PC-3 (cell line): ENCODE results near the gene RPGRIP1.

Source experiments
- EZH2 ChIP-seq: fragments of 300-600 bp; sonication (generic); IDR thresholded peaks from one replicate; pipeline ENCODE4 v1.6.1; 2017; ENCODE audit warnings: antibody characterized with exemption, mild to moderate bottlenecking, low read length; ENCODE audit not compliant: unreplicated experiment
- TF ChIP-seq, protein P1 (sequence below): fragments of 300-600 bp; sonication (generic); conservative IDR thresholded peaks from 2 replicates; pipeline ENCODE4 v1.5.1; 2017; ENCODE audit warnings: antibody characterized with exemption, low read depth, mild to moderate bottlenecking, low read length

DNA sequence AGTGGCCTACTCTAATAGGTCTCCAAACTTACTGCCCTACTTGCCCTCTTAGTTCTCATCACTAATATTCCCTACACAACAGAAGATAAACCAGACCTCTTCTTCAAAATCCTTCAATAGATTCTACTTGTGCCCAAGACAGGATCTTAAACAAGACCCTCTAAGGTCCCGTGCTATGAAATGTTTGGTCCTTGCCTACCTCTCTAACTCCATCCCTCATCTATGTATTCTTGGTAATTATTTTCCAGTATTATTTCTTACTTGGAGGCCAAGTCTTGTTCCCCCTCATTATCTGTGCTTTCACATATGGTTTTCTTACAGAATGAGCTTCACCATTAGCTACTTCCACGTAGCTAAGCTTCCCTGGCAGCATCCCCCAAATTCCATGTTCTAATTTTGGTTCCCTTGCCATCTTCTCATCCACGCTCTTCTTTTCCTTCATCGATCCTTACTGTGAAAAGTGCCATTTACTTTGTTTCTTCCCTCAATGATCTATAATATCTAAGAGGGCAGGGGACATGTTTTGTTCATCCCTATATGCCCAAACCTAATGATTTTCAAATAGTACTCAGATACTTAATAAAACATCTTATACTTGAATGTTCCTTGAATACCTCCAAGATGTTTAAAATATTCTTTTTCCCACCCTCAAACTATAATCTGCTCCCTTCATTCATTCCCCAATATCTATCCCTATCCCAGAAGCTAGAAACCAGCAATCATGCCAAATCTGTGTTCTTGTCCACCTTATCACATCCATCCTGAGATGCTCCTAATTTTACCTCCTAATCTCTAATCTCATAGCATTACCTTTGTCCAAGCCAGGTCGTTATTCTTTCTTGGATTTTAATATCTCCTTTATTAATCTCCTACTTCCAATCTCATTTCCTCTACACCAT is 20.7 kb upstream of the RPGRIP1 start:
- TF ChIP-seq EZH2 = no peak
- TF ChIP-seq, protein P1, sequence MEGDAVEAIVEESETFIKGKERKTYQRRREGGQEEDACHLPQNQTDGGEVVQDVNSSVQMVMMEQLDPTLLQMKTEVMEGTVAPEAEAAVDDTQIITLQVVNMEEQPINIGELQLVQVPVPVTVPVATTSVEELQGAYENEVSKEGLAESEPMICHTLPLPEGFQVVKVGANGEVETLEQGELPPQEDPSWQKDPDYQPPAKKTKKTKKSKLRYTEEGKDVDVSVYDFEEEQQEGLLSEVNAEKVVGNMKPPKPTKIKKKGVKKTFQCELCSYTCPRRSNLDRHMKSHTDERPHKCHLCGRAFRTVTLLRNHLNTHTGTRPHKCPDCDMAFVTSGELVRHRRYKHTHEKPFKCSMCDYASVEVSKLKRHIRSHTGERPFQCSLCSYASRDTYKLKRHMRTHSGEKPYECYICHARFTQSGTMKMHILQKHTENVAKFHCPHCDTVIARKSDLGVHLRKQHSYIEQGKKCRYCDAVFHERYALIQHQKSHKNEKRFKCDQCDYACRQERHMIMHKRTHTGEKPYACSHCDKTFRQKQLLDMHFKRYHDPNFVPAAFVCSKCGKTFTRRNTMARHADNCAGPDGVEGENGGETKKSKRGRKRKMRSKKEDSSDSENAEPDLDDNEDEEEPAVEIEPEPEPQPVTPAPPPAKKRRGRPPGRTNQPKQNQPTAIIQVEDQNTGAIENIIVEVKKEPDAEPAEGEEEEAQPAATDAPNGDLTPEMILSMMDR = no peak
